Measurements from ENCODE around the gene OSBPL10.
"Not testable (repeated sequence)": the region's sequence is repeated elsewhere in the genome, so short reads cannot be mapped to it uniquely, and the experiment has no call there.

OSBPL10 gene

GRCh38 chr3:32000877-32001276 is 19.8 kb upstream of the OSBPL10 start:
- TF ChIP-seq CTCF (IDR thresholded peaks at IDR 0.05): no peak
- H3K4me1 ChIP-seq: no peaks in the 10 kb centered on the region
- no peaks in the 10 kb centered on the region for H3K27me3 ChIP-seq (ENCODE audit: control insufficient read depth, insufficient read depth, low read length)
- H2AFZ ChIP-seq: no peak overlapping the region
- no peak overlapping the region for H3K4me3 ChIP-seq (ENCODE audit: low read depth, low read length)
- H3K9me3 ChIP-seq (ENCODE audit: control insufficient read depth, low read length): no peaks in the 10 kb centered on the region
- H3K27ac ChIP-seq: no peak overlapping the region
- no peak overlapping the region for H3K9ac ChIP-seq
- no peak overlapping the region for H3K4me2 ChIP-seq (ENCODE audit: low read length)
- no peaks in the 10 kb centered on the region for H3K79me2 ChIP-seq
- no peaks in the 10 kb centered on the region for H3K36me3 ChIP-seq (ENCODE audit: control insufficient read depth, insufficient read depth, low read length)

- Histone ChIP-seq H3K4me3 (ENCODE audit: low read depth, low read length) (no peak overlapping the region), H3K4me1 (no peaks in the 10 kb centered on the region), H3K79me2 (no peaks in the 10 kb centered on the region), H3K9ac (no peak overlapping the region), H3K9me3 (ENCODE audit: control insufficient read depth, low read length) (no peaks in the 10 kb centered on the region), H3K4me2 (ENCODE audit: low read length) (no peak overlapping the region), H3K27ac (no peak overlapping the region), H3K27me3 (ENCODE audit: control insufficient read depth, insufficient read depth, low read length) (no peaks in the 10 kb centered on the region), H2AFZ (no peak overlapping the region), H3K36me3 (ENCODE audit: control insufficient read depth, insufficient read depth, low read length) (no peaks in the 10 kb centered on the region)
- no peak for TF ChIP-seq CTCF (IDR thresholded peaks at IDR 0.05)
Measured at GRCh38 chr3:31999907-32000439, 18.9 kb upstream of the OSBPL10 start.

GRCh38 chr3:31997500-31997899 is 16.4 kb upstream of the OSBPL10 start:
- Histone ChIP-seq H3K79me2 (no peaks in the 10 kb centered on the region), H3K9ac (no peak overlapping the region), H3K27ac (no peak overlapping the region), H3K9me3 (ENCODE audit: control insufficient read depth, low read length) (no peaks in the 10 kb centered on the region), H3K4me1 (no peaks in the 10 kb centered on the region), H3K4me2 (ENCODE audit: low read length) (no peak overlapping the region), H3K27me3 (ENCODE audit: control insufficient read depth, insufficient read depth, low read length) (no peaks in the 10 kb centered on the region), H3K4me3 (ENCODE audit: low read depth, low read length) (no peak overlapping the region), H2AFZ (no peak overlapping the region), H3K36me3 (ENCODE audit: control insufficient read depth, insufficient read depth, low read length) (no peaks in the 10 kb centered on the region)
- TF ChIP-seq CTCF (IDR thresholded peaks at IDR 0.05): no peak

- H3K36me3 ChIP-seq (ENCODE audit: control insufficient read depth, insufficient read depth, low read length): no peaks in the 10 kb centered on the region
- H3K4me1 ChIP-seq: no peaks in the 10 kb centered on the region
- H3K4me2 ChIP-seq (ENCODE audit: low read length): no peak overlapping the region
- no peak overlapping the region for H3K9ac ChIP-seq
- H3K27ac ChIP-seq: no peak overlapping the region
- no peak overlapping the region for H2AFZ ChIP-seq
- no peaks in the 10 kb centered on the region for H3K79me2 ChIP-seq
- H3K9me3 ChIP-seq (ENCODE audit: control insufficient read depth, low read length): no peaks in the 10 kb centered on the region
- no peaks in the 10 kb centered on the region for H3K27me3 ChIP-seq (ENCODE audit: control insufficient read depth, insufficient read depth, low read length)
- H3K4me3 ChIP-seq (ENCODE audit: low read depth, low read length): no peak overlapping the region
- no peak for TF ChIP-seq CTCF (IDR thresholded peaks at IDR 0.05)
Measured at GRCh38 chr3:31996195-31996594, 15.1 kb upstream of the OSBPL10 start.

- H3K79me2 ChIP-seq; H3K4me2 ChIP-seq (ENCODE audit: low read length); H3K9ac ChIP-seq; H3K36me3 ChIP-seq (ENCODE audit: control insufficient read depth, insufficient read depth, low read length); H3K4me1 ChIP-seq; H2AFZ ChIP-seq; H3K9me3 ChIP-seq (ENCODE audit: control insufficient read depth, low read length); H3K27ac ChIP-seq; H3K27me3 ChIP-seq (ENCODE audit: control insufficient read depth, insufficient read depth, low read length); H3K4me3 ChIP-seq (ENCODE audit: low read depth, low read length): not testable (repeated sequence)
Measured at GRCh38 chr3:31995026-31995425, 14.0 kb upstream of the OSBPL10 start.

Measured in parathyroid adenoma (tissue), 2 donors.